Central memory CD8-positive, alpha-beta T cell (primary cell): ENCODE results near the gene SPTB.

Experiments
- ATAC-seq: fragments of 150-1000 bp; cut with Tn5 transposase; replicated peaks from 2 replicates; pipeline ENCODE4 v1.10.0; 2022; ENCODE audit warnings: mild to moderate bottlenecking, moderate FRiP score, moderate number of reproducible peaks; ENCODE audit not compliant: poor library complexity, severe bottlenecking; ENCODE audit errors: extremely low read depth
- DNase-seq, 2 donors: peaks; one replicate each; pipeline ENCODE4 v3.0.0; 2021; ENCODE audit warnings: low spot score in 2 of 2
- H3K27ac Mint-ChIP-seq: one replicate; pipeline ENCODE4 v1.8.0; 2022; ENCODE audit warnings: low read depth, mild to moderate bottlenecking, moderate library complexity, mixed read lengths
- H3K27me3 Mint-ChIP-seq: one replicate; pipeline ENCODE4 v1.8.0; 2022; ENCODE audit warnings: mixed read lengths
- H3K36me3 Mint-ChIP-seq: one replicate; pipeline ENCODE4 v1.8.0; 2022; ENCODE audit warnings: mild to moderate bottlenecking, moderate library complexity, mixed read lengths; ENCODE audit not compliant: insufficient read depth
- H3K4me1 Mint-ChIP-seq: one replicate; pipeline ENCODE4 v1.8.0; 2022; ENCODE audit warnings: mixed read lengths
- H3K4me3 Mint-ChIP-seq: one replicate; pipeline ENCODE4 v1.8.0; 2022; ENCODE audit warnings: mild to moderate bottlenecking, moderate library complexity, mixed read lengths
- H3K9me3 Mint-ChIP-seq: one replicate; pipeline ENCODE4 v1.8.0; 2022; ENCODE audit warnings: mixed read lengths

Gene SPTB

GRCh38 chr14:64728856-64729255 lies 150.9 kb downstream of the SPTB start:
- Mint-ChIP-seq H3K27me3 (no peaks in the 10 kb centered on the region), H3K9me3 (no peaks in the 10 kb centered on the region), H3K4me3 (peak overlapping the region; percentile 34), H3K4me1 (peaks cover 72% of the 10 kb centered on the region), H3K36me3 (peaks cover 8% of the 10 kb centered on the region), H3K27ac (peak overlapping the region; percentile 10)
- DNase-seq (no peak), ATAC-seq (no peak)

GRCh38 chr14:64728106-64728505 lies 151.6 kb downstream of the SPTB start:
- no peak for DNase-seq
- Mint-ChIP-seq H3K27ac (peak overlapping the region; percentile 10), H3K4me1 (peaks cover 71% of the 10 kb centered on the region), H3K36me3 (peaks cover 6% of the 10 kb centered on the region), H3K4me3 (no peak overlapping the region), H3K27me3 (no peaks in the 10 kb centered on the region), H3K9me3 (no peaks in the 10 kb centered on the region)
- no peak for ATAC-seq

- peaks cover 76% of the 10 kb centered on the region for H3K4me1 Mint-ChIP-seq
- no peaks in the 10 kb centered on the region for H3K27me3 Mint-ChIP-seq
- H3K36me3 Mint-ChIP-seq = peaks cover 7% of the 10 kb centered on the region
- ATAC-seq (no peak), DNase-seq (no peak)
- H3K9me3 Mint-ChIP-seq = no peaks in the 10 kb centered on the region
- peak overlapping the region; percentile 10 for H3K27ac Mint-ChIP-seq
- H3K4me3 Mint-ChIP-seq = no peak overlapping the region
Measured at GRCh38 chr14:64727551-64728071, 152.1 kb downstream of the SPTB start.

GRCh38 chr14:64726585-64726890 lies 153.2 kb downstream of the SPTB start:
- ATAC-seq (no peak), DNase-seq (no peak)
- Mint-ChIP-seq H3K27me3 (no peaks in the 10 kb centered on the region), H3K4me3 (no peak overlapping the region), H3K9me3 (no peaks in the 10 kb centered on the region), H3K27ac (peak overlapping the region; percentile 78), H3K4me1 (peaks cover 77% of the 10 kb centered on the region), H3K36me3 (peaks cover 4% of the 10 kb centered on the region)

GRCh38 chr14:64725879-64726584 lies 153.7 kb downstream of the SPTB start:
- Mint-ChIP-seq H3K27ac (peak overlapping the region; percentile 78), H3K27me3 (no peaks in the 10 kb centered on the region), H3K4me1 (peaks cover 76% of the 10 kb centered on the region)

GRCh38 chr14:64725261-64725815 lies 154.4 kb downstream of the SPTB start:
- H3K9me3 Mint-ChIP-seq = no peaks in the 10 kb centered on the region

More at GRCh38 chr14:64725879-64726584, 153.7 kb downstream of the SPTB start:
- Mint-ChIP-seq H3K9me3 (no peaks in the 10 kb centered on the region), H3K4me3 (no peak overlapping the region), H3K36me3 (peaks cover 4% of the 10 kb centered on the region)
- DNase-seq (no peak), ATAC-seq (no peak)

GRCh38 chr14:64724578-64724930 lies 155.2 kb downstream of the SPTB start:
- H3K4me3 Mint-ChIP-seq = peak overlapping the region; percentile 76
- peaks cover 4% of the 10 kb centered on the region for H3K36me3 Mint-ChIP-seq

More at GRCh38 chr14:64725261-64725815, 154.4 kb downstream of the SPTB start:
- peaks cover 4% of the 10 kb centered on the region for H3K36me3 Mint-ChIP-seq
- H3K27me3 Mint-ChIP-seq = no peaks in the 10 kb centered on the region
- H3K27ac Mint-ChIP-seq = peak overlapping the region; percentile 78
- peak overlapping the region; percentile 76 for H3K4me3 Mint-ChIP-seq
- peaks cover 77% of the 10 kb centered on the region for H3K4me1 Mint-ChIP-seq
- no peak for DNase-seq
- ATAC-seq = no peak

GRCh38 chr14:64723691-64724577 lies 155.8 kb downstream of the SPTB start:
- ATAC-seq = peak; percentile 64
- no peaks in the 10 kb centered on the region for H3K27me3 Mint-ChIP-seq
- no peak for DNase-seq

More at GRCh38 chr14:64724578-64724930, 155.2 kb downstream of the SPTB start:
- Mint-ChIP-seq H3K27ac (peak overlapping the region; percentile 90), H3K4me1 (peaks cover 75% of the 10 kb centered on the region), H3K27me3 (no peaks in the 10 kb centered on the region), H3K9me3 (no peaks in the 10 kb centered on the region)
- DNase-seq (no peak), ATAC-seq (no peak)

GRCh38 chr14:64722842-64723447 lies 156.8 kb downstream of the SPTB start:
- Mint-ChIP-seq H3K4me3 (peak overlapping the region; percentile 76), H3K27ac (peak overlapping the region; percentile 68), H3K36me3 (peaks cover 1% of the 10 kb centered on the region), H3K4me1 (peaks cover 73% of the 10 kb centered on the region), H3K27me3 (no peaks in the 10 kb centered on the region), H3K9me3 (no peaks in the 10 kb centered on the region)
- peak; percentile 86 for ATAC-seq
- peak in 1 of 2 donors; percentile 29 for DNase-seq

More at GRCh38 chr14:64723691-64724577, 155.8 kb downstream of the SPTB start:
- peaks cover 72% of the 10 kb centered on the region for H3K4me1 Mint-ChIP-seq
- H3K27ac Mint-ChIP-seq = peak overlapping the region; percentile 90
- H3K36me3 Mint-ChIP-seq = peaks cover 1% of the 10 kb centered on the region
- H3K4me3 Mint-ChIP-seq = peak overlapping the region; percentile 76
- no peaks in the 10 kb centered on the region for H3K9me3 Mint-ChIP-seq

GRCh38 chr14:64721899-64722298 lies 157.8 kb downstream of the SPTB start:
- Mint-ChIP-seq H3K27ac (peak overlapping the region; percentile 68), H3K4me1 (peaks cover 77% of the 10 kb centered on the region), H3K36me3 (peaks cover 1% of the 10 kb centered on the region), H3K9me3 (no peaks in the 10 kb centered on the region), H3K27me3 (no peaks in the 10 kb centered on the region), H3K4me3 (peak overlapping the region; percentile 76)
- no peak for DNase-seq
- no peak for ATAC-seq

- H3K9me3 Mint-ChIP-seq = no peaks in the 10 kb centered on the region
- ATAC-seq = no peak
- peaks cover 78% of the 10 kb centered on the region for H3K4me1 Mint-ChIP-seq
- H3K27ac Mint-ChIP-seq = peak overlapping the region; percentile 68
- H3K4me3 Mint-ChIP-seq = no peak overlapping the region
- H3K36me3 Mint-ChIP-seq = peaks cover 1% of the 10 kb centered on the region
- H3K27me3 Mint-ChIP-seq = no peaks in the 10 kb centered on the region
- DNase-seq = no peak
Measured at GRCh38 chr14:64721391-64721791, 158.3 kb downstream of the SPTB start.

GRCh38 chr14:64720131-64720576 lies 159.6 kb downstream of the SPTB start:
- ATAC-seq (no peak), DNase-seq (no peak)
- H3K36me3 Mint-ChIP-seq = peaks cover 1% of the 10 kb centered on the region
- H3K27me3 Mint-ChIP-seq = no peaks in the 10 kb centered on the region
- H3K9me3 Mint-ChIP-seq = no peaks in the 10 kb centered on the region
- H3K4me3 Mint-ChIP-seq = no peak overlapping the region
- peaks cover 81% of the 10 kb centered on the region for H3K4me1 Mint-ChIP-seq
- peak overlapping the region; percentile 69 for H3K27ac Mint-ChIP-seq
